ENCODE measurements around the gene CDK6. TPM values are rescaled to one million over a fixed set of nuclear protein-coding genes. Genes with fewer than 3 reads are reported as not detected.

CDK6 gene
- total and polyA plus RNA-seq, 10 of the 15 experiments (the other 5 are each of a cell fraction or from before 2014, with no cell fraction given): 8.0 to 118 (median 45.8) TPM

GRCh38 chr7:92641921-92642511 lies 194.4 kb downstream of the CDK6 start (continued):
- TF ChIP-seq HDGF (IDR thresholded peaks at IDR 0.05) (no peak), E2F8 (IDR thresholded peaks at IDR 0.05; ENCODE audit: low read depth, partially characterized antibody) (no peak), CTCF (IDR thresholded peaks at IDR 0.05 in 2 of 3, conservative IDR thresholded peaks at IDR 0.05 in 1 of 3; ENCODE audit: control insufficient read depth in 2 of 3, extremely low read depth in 1 of 3, insufficient read depth in 1 of 3, low read depth in 3 of 3, low read length in 3 of 3) (no peak), SP1 (IDR thresholded peaks at IDR 0.05; ENCODE audit: low read depth, low read length) (peak; percentile 58), HDAC2 (IDR thresholded peaks at IDR 0.05) (no peak), RELA (IDR thresholded peaks at IDR 0.05; ENCODE audit: borderline replicate concordance, partially characterized antibody) (peak; percentile 62), ETV6 (conservative IDR thresholded peaks at IDR 0.05 in 1 of 2, IDR thresholded peaks at IDR 0.05 in 1 of 2; ENCODE audit: borderline replicate concordance in 1 of 2, low read depth in 1 of 2) (peak in 1 of 2 experiments; percentile 68; a peak in 2 of 4 replicates), ZNF24 (IDR thresholded peaks at IDR 0.05) (no peak; the same call in 1 of the 2 replicates), RBBP5 (conservative IDR thresholded peaks at IDR 0.05) (no peak), IRF5 (IDR thresholded peaks at IDR 0.05; ENCODE audit: borderline replicate concordance) (no peak), IKZF1 (conservative IDR thresholded peaks at IDR 0.05) (peak; percentile 99), SUZ12 (IDR thresholded peaks at IDR 0.05; ENCODE audit: unreplicated experiment) (no peak), TCF7 (IDR thresholded peaks at IDR 0.05; ENCODE audit: borderline replicate concordance) (no peak; the same call in 1 of the 2 replicates), NFYB (IDR thresholded peaks at IDR 0.05; ENCODE audit: insufficient read depth, low read depth, low read length) (no peak), CBX5 (IDR thresholded peaks at IDR 0.05; ENCODE audit: low read depth) (0 out of 2 replicates have a peak, but pooled peaks have one; percentile 27), BACH1 (IDR thresholded peaks at IDR 0.05; ENCODE audit: borderline replicate concordance) (peak; percentile 74; the same call in 1 of the 2 replicates), CEBPZ (IDR thresholded peaks at IDR 0.05; ENCODE audit: low read depth, low read length) (no peak), BCL3 (IDR thresholded peaks at IDR 0.05; ENCODE audit: borderline replicate concordance, insufficient read depth, low read depth, low read length, poor library complexity, severe bottlenecking) (peak; percentile 91), CHD2 (IDR thresholded peaks at IDR 0.05; ENCODE audit: borderline replicate concordance, low read depth, low read length) (0 out of 2 replicates have a peak, but pooled peaks have one; percentile 18)

Data from GM12878 (cell line).